GM18511 (cell line): ENCODE results near the gene MYADM.
"Not testable (repeated sequence)": the region's sequence is repeated elsewhere in the genome, so short reads cannot be mapped to it uniquely, and the experiment has no call there.

Experiments used
- ATAC-seq: cut with Tn5 transposase; IDR thresholded peaks from one replicate; pipeline ENCODE4 v1.9.1; 2021; ENCODE audit warnings: mild to moderate bottlenecking, moderate library complexity; ENCODE audit not compliant: unreplicated experiment

The MYADM gene

GRCh38 chr19:53867225-53868090 lies at the start of gene MYADM:
TSS of gene MYADM (plus strand) at chr19:53867883. CDS start at chr19:53873530, 5,647 bp downstream.
- peak; percentile 63 for ATAC-seq

GRCh38 chr19:53818756-53819155 lies 48.9 kb upstream of the MYADM start:
- no peak for ATAC-seq

- ATAC-seq, result no peak
Measured at GRCh38 chr19:53819861-53820260, 47.8 kb upstream of the MYADM start.

GRCh38 chr19:53823380-53824120 lies 44.1 kb upstream of the MYADM start:
- ATAC-seq, result no peak

GRCh38 chr19:53824134-53824611 lies 43.5 kb upstream of the MYADM start, which contains the start of gene NLRP12:
TSS of gene NLRP12 (minus strand) at chr19:53824314. CDS start at chr19:53824174, 140 bp downstream.
- ATAC-seq, result no peak

GRCh38 chr19:53826876-53827275 lies 40.8 kb upstream of the MYADM start:
- ATAC-seq, result no peak

- ATAC-seq, result no peak
Measured at GRCh38 chr19:53828531-53828930, 39.2 kb upstream of the MYADM start.

- not testable (repeated sequence) for ATAC-seq
Measured at GRCh38 chr19:53832861-53833260, 34.8 kb upstream of the MYADM start.

GRCh38 chr19:53838446-53838845 lies 29.2 kb upstream of the MYADM start:
- ATAC-seq, result not testable (repeated sequence)

- ATAC-seq, result not testable (repeated sequence)
Measured at GRCh38 chr19:53840241-53840640, 27.4 kb upstream of the MYADM start.

GRCh38 chr19:53840914-53841313 lies 26.8 kb upstream of the MYADM start:
- not testable (repeated sequence) for ATAC-seq

GRCh38 chr19:53844849-53845246 lies 22.8 kb upstream of the MYADM start:
- ATAC-seq, result no peak

GRCh38 chr19:53847555-53847954 lies 20.1 kb upstream of the MYADM start:
- no peak for ATAC-seq

GRCh38 chr19:53849237-53849676 lies 18.4 kb upstream of the MYADM start:
- no peak for ATAC-seq

GRCh38 chr19:53853707-53854106 lies 14.0 kb upstream of the MYADM start:
- ATAC-seq, result no peak

- no peak for ATAC-seq
Measured at GRCh38 chr19:53864308-53864836, 3.3 kb upstream of the MYADM start.

GRCh38 chr19:53865523-53865917 lies 2.2 kb upstream of the MYADM start:
- no peak for ATAC-seq

GRCh38 chr19:53865918-53866864 lies 1.5 kb upstream of the MYADM start:
- ATAC-seq, result peak; percentile 26

GRCh38 chr19:53866865-53867224 lies 838 bp upstream of the MYADM start:
- no peak for ATAC-seq
